Esophagus squamous epithelium (tissue), 5 donors: Measurements from ENCODE around the gene ISG20. TPM values are rescaled to one million over a fixed set of nuclear protein-coding genes. Genes with fewer than 3 reads are reported as not detected.

Source experiments
- DNase-seq: peaks from one replicate; lab custom pipeline; 2025; lab: John Stamatoyannopoulos, UW
- H3K27ac ChIP-seq, 4 donors: fragments of 200-600 bp; sonication (generic); one replicate each; pipeline ENCODE4 v1.5.1; 2016 to 2019; ENCODE audit warnings: mild to moderate bottlenecking in 1 of 4
- H3K27me3 ChIP-seq, 4 donors: fragments of 200-600 bp; sonication (generic); 1 replicate in 3 of 4; 2 replicates in 1 of 4; pipeline versions ENCODE4 v1.5.1 to v1.6.0; 2017 to 2021; ENCODE audit warnings: antibody characterized with exemption in 1 of 4
- H3K36me3 ChIP-seq, 3 donors: fragments of 200-600 bp; sonication (generic); one replicate each; pipeline ENCODE4 v1.5.1; 2016 to 2019
- H3K4me1 ChIP-seq, 3 donors: fragments of 200-600 bp; sonication (generic); one replicate each; pipeline ENCODE4 v1.5.1; 2017 to 2019
- H3K4me3 ChIP-seq, 4 donors: fragments of 200-600 bp; sonication (generic); 1 replicate in 3 of 4; 2 replicates in 1 of 4; pipeline ENCODE4 v1.5.1; 2016 to 2019; ENCODE audit warnings: mild to moderate bottlenecking in 2 of 4, moderate library complexity in 1 of 4
- H3K9me3 ChIP-seq, 3 donors: fragments of 200-600 bp; sonication (generic); one replicate each; pipeline ENCODE4 v1.5.1; 2016 to 2019
- CTCF ChIP-seq, 6 experiments: fragments of 450-650 bp in 4 of 6; fragments of 200-600 bp in 2 of 6; sonication (generic) in 2 of 6; IDR thresholded peaks; one replicate each; pipeline ENCODE4 v1.5.1; 2016 to 2019; ENCODE audit warnings: antibody characterized with exemption in 6 of 6, mild to moderate bottlenecking in 4 of 6, moderate library complexity in 4 of 6
- POLR2A ChIP-seq, 4 donors: fragments of 450-650 bp; IDR thresholded peaks; one replicate each; pipeline ENCODE4 v1.6.1; 2017; ENCODE audit warnings: antibody characterized with exemption in 4 of 4, mild to moderate bottlenecking in 4 of 4, moderate library complexity in 3 of 4
- WGBS, 2 donors: methylation state at CpG; one replicate each; pipeline ENCODE4 v1.1.5; 2018; 5-methylcytosine and 5-hydroxymethylcytosine counted together
- intact Hi-C: fragments of 100-400 bp; cut with DNase I; formaldehyde crosslinking; loops from one replicate; pipeline ENCODE4 v1.15.0; 2022
- total RNA-seq, 4 donors: library from RNA; depleted of rRNA; stranded (reverse); fragments of >200 nt; gene quantifications; one replicate each; pipeline ENCODE4 v1.1.0, GENCODE V29; 2016
- donor health status: DM: yes; HTN: yes; CAD: no.

The ISG20 gene
- total RNA-seq, 4 donors from 2014 or later: 14.0 to 24.1 (median 19.7) TPM

DNA sequence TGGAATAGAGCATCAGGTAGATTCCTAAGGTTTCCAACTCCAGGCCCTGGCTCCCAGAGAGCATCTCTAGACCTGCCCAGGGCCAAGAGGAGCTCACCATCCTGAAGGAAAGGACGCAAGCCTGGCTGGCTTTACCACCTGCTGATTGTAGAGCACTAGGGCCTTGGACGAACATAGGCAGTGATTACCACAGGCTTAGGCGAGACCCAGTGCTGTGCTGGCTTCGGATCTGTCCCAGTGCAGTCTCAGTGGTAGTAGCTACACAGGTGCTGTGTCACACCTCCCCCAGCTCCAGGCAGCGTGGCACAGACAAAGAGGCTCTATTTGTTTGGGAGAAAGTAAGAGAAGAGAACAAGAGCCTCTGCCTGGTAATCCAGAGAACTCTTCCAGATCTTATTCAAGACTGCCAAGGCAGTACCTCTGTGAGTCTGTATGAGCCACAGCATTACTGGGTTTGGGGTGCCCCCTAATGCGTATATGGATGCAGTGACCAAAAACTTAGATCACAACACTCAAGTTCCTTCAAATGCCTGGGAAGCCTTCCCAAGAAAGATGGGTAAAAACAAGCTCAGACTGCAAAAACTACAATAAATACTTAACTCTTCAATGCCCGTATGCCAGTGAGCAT lies 25.4 kb downstream of the ISG20 start:
- DNase-seq: no peak
- H3K4me1 ChIP-seq: peaks cover 3 to 28% (median 8%) of the 10 kb centered on the region in 3 donors
- H3K4me3 ChIP-seq: no peak overlapping the region
- WGBS, 2 donors: 60 to 71% methylated on average over 4 to 6 of the region's 7 CpGs
- H3K27ac ChIP-seq: no peak overlapping the region
- intact Hi-C loops: no loop called here
- no peaks in the 10 kb centered on the region for H3K9me3 ChIP-seq
- no peaks in the 10 kb centered on the region for H3K36me3 ChIP-seq
- no peaks in the 10 kb centered on the region for H3K27me3 ChIP-seq
- TF ChIP-seq CTCF (IDR thresholded peaks at IDR 0.05) (peak in 5 of 6 experiments; percentile 12 to 35 (median 30)), POLR2A (IDR thresholded peaks at IDR 0.05) (no peak)

- Histone ChIP-seq H3K36me3 (no peaks in the 10 kb centered on the region), H3K27ac (no peak overlapping the region), H3K27me3 (peaks cover 0 to 17% (median 0%) of the 10 kb centered on the region in 4 donors), H3K4me1 (no peaks in the 10 kb centered on the region), H3K9me3 (no peaks in the 10 kb centered on the region), H3K4me3 (no peak overlapping the region)
- TF ChIP-seq POLR2A (IDR thresholded peaks at IDR 0.05) (no peak), CTCF (IDR thresholded peaks at IDR 0.05) (no peak)
- 68 to 80% methylated on average over 4 of the region's 4 CpGs for WGBS, 2 donors
- DNase-seq: no peak
- intact Hi-C loops: no loop called here
Observed at GRCh38 chr15:88674661-88675060, 35.8 kb downstream of the ISG20 start.

- TF ChIP-seq CTCF (IDR thresholded peaks at IDR 0.05) (no peak), POLR2A (IDR thresholded peaks at IDR 0.05) (no peak)
- no peak overlapping the region for H3K27ac ChIP-seq
- DNase-seq: no peak
Observed at GRCh38 chr15:88678755-88679154, 39.9 kb downstream of the ISG20 start.

DNA sequence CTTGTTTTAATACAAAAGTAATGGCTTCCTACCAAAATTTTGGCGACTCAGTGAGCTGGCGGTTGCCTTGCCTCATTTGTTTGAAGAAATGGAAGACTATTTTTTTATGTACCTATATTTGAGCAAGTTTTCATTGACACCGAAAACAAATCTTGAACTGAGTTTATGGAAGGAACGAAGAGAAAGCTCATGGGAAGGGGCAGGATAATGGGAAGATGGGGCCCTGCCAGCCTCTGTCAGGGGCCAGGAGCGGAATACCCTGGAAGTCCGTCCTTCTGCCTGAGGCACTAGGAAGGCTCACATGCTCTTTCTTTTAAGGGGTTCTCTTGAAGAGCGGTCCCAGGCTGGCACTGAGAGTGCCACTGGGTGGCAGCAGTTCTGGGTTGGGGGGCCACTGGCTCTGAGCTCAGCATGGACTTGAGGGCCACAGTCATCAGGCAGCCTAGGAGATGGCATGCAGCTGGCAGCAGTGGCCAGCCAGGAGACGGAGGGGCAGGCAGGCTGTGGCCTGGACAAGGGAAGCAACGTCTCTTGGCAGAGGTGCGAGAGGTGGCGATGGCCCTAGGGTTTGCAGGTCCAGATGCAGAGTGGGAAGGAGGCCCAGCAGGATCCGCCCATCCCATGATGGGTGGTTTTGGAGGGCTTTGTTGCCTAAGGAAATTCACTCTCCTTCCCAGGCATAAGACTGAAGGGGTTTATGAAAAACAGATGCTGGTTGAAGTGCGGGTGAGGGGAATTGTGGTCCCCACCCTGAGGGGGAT lies 41.6 kb downstream of the ISG20 start:
- Histone ChIP-seq H3K9me3 (no peaks in the 10 kb centered on the region), H3K27ac (no peak overlapping the region), H3K36me3 (no peaks in the 10 kb centered on the region), H3K27me3 (peaks cover 0 to 15% (median 0%) of the 10 kb centered on the region in 4 donors), H3K4me1 (no peaks in the 10 kb centered on the region), H3K4me3 (no peak overlapping the region)
- 85 to 89% methylated on average over 11 to 13 of the region's 13 CpGs for WGBS, 2 donors
- intact Hi-C loops: no loop called here
- TF ChIP-seq CTCF (IDR thresholded peaks at IDR 0.05) (no peak), POLR2A (IDR thresholded peaks at IDR 0.05) (no peak)
- no peak for DNase-seq

More at GRCh38 chr15:88678755-88679154, 39.9 kb downstream of the ISG20 start:
- Histone ChIP-seq H3K36me3 (no peaks in the 10 kb centered on the region), H3K27me3 (peaks cover 0 to 17% (median 0%) of the 10 kb centered on the region in 4 donors), H3K4me1 (no peaks in the 10 kb centered on the region), H3K9me3 (no peaks in the 10 kb centered on the region), H3K4me3 (no peak overlapping the region)
- 94 to 96% methylated on average over 6 of the region's 6 CpGs for WGBS, 2 donors
- intact Hi-C loops: no loop called here

- Histone ChIP-seq H3K4me3 (no peak overlapping the region), H3K9me3 (no peaks in the 10 kb centered on the region), H3K4me1 (no peaks in the 10 kb centered on the region), H3K27me3 (peaks cover 0 to 5% (median 0%) of the 10 kb centered on the region in 4 donors), H3K36me3 (no peaks in the 10 kb centered on the region), H3K27ac (no peak overlapping the region)
- WGBS, 2 donors: 49% methylated on average over 2 of the region's 13 CpGs; no CpG with 5 or more reads in 1 of the 2 donors
- no peak for DNase-seq
- intact Hi-C loops: no loop called here
- TF ChIP-seq CTCF (IDR thresholded peaks at IDR 0.05): no peak
- no peak for TF ChIP-seq POLR2A (IDR thresholded peaks at IDR 0.05)
Observed at GRCh38 chr15:88681610-88682221, 42.9 kb downstream of the ISG20 start.
